ENCODE results near the gene PADI3. TPM values are rescaled to one million over a fixed set of nuclear protein-coding genes. Genes with fewer than 3 reads are reported as not detected.

PADI3 gene
- total RNA-seq, 4 donors from 2014 or later, result not detected

DNA sequence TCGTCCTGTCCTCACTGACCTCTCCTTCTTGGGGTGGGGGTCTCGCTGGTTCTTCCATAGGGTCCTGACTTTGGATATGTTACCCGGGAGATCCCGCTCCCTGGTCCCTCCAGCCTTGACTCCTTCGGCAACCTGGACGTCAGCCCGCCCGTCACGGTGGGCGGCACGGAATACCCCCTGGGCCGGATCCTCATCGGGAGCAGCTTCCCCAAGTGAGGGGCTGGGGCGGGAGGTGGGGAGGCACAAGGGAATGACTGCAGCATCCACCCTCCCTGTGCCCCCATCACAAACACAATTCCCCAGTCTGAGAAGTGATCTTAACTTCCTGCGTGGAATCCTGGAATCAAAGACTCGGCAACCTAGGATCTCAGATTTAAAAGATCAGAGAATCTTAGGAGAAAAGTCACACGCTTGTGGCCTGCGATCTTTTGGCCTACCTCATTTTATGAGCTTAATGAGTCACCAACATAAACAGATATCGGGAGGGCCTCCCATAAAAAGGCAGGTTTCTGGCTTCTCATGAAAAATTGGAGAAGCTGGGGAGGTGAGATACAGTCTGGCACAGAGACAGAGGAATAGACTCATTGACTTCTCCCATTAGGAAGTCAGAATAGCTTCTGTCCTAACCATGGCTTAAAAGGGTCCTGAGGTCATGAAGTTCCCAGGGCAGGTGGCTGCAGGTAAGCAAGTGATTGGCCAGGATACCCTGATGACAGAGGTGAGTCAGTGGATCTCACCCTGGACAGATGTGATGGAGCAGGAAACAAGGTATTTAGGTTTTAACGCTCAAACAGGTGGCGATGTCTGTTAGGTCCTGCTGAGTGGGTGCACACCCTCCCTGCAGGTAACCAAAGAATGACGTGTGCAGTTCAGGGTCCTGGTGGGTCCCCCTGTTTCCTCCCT is 15.9 kb upstream of the PADI3 start:
- Histone ChIP-seq H3K9me3 (no peaks in the 10 kb centered on the region), H3K36me3 (no peaks in the 10 kb centered on the region), H3K4me1 (peaks cover 0 to 18% (median 1%) of the 10 kb centered on the region in 4 donors), H3K4me3 (no peak overlapping the region), H3K27ac (peak overlapping the region in 1 of 4 donors; percentile 82), H3K27me3 (no peaks in the 10 kb centered on the region)
- peak in 1 of 3 donors; percentile 57 for DNase-seq
- no peak for TF ChIP-seq POLR2A (IDR thresholded peaks at IDR 0.05)
- TF ChIP-seq, protein P1, sequence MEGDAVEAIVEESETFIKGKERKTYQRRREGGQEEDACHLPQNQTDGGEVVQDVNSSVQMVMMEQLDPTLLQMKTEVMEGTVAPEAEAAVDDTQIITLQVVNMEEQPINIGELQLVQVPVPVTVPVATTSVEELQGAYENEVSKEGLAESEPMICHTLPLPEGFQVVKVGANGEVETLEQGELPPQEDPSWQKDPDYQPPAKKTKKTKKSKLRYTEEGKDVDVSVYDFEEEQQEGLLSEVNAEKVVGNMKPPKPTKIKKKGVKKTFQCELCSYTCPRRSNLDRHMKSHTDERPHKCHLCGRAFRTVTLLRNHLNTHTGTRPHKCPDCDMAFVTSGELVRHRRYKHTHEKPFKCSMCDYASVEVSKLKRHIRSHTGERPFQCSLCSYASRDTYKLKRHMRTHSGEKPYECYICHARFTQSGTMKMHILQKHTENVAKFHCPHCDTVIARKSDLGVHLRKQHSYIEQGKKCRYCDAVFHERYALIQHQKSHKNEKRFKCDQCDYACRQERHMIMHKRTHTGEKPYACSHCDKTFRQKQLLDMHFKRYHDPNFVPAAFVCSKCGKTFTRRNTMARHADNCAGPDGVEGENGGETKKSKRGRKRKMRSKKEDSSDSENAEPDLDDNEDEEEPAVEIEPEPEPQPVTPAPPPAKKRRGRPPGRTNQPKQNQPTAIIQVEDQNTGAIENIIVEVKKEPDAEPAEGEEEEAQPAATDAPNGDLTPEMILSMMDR (IDR thresholded peaks at IDR 0.05), result no peak

DNA sequence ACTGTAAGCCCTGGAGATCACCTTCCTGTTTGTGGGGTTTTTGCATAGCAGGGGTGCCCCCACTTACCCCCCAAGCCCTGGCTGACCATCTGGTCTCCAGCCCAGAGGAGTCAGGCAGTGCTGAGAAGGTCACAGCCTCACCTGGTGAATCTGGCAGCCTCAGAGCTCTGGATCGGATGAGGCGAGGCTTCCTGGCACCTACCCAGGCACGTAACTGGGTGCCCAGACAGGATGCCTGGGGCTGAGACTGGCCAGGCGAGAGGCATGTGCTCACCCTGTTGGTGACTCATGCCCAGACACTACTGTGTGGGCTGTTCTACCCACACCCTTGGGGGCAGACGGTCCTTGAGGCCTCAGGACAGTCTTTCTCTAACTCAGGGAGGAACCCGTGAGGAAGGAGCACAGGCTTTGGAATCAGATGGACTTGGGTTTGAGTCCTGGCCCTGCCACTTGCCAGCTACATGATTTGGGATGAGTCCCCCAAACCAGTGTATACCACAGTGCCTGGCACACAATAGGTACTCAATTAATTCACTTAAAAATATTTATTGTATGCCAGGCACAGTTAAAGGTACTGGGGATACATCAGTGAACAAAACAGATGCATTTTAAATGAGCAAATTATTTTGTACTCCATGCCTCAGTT is 15.1 kb upstream of the PADI3 start:
- H3K9me3 ChIP-seq, result no peaks in the 10 kb centered on the region
- no peak for TF ChIP-seq POLR2A (IDR thresholded peaks at IDR 0.05)
- TF ChIP-seq, protein P1 (IDR thresholded peaks at IDR 0.05), result no peak
- H3K36me3 ChIP-seq, result no peaks in the 10 kb centered on the region
- H3K27me3 ChIP-seq, result no peaks in the 10 kb centered on the region
- peaks cover 0 to 18% (median 1%) of the 10 kb centered on the region in 4 donors for H3K4me1 ChIP-seq
- peak overlapping the region in 1 of 4 donors; percentile 82 for H3K27ac ChIP-seq
- H3K4me3 ChIP-seq, result no peak overlapping the region
- DNase-seq, result peak in 2 of 3 donors; percentile 79 to 90

DNA sequence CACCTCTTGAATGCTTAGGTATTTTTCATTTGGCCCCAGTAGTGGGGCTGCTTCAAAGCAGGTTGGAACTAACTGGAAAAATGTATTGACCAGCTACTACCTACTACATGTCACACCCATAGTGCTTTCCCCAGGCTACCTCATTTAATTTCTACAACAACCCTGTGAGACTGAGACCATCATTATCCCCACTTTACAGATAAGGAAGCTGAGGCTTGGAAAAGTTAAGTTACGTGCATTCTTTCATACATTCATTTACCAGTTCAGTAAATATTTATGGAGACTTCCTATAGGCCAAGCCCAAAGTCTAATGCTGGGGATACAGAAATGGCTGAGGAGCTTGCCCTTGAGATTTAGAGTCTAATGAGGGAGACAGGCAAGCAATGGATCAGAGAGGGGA is 14.5 kb upstream of the PADI3 start:
- Histone ChIP-seq H3K4me1 (peaks cover 0 to 18% (median 1%) of the 10 kb centered on the region in 4 donors), H3K27ac (no peak overlapping the region), H3K36me3 (no peaks in the 10 kb centered on the region), H3K4me3 (no peak overlapping the region), H3K9me3 (no peaks in the 10 kb centered on the region), H3K27me3 (no peaks in the 10 kb centered on the region)
- no peak for DNase-seq
- TF ChIP-seq POLR2A (IDR thresholded peaks at IDR 0.05), result no peak
- TF ChIP-seq, protein P1 (IDR thresholded peaks at IDR 0.05), result no peak

DNA sequence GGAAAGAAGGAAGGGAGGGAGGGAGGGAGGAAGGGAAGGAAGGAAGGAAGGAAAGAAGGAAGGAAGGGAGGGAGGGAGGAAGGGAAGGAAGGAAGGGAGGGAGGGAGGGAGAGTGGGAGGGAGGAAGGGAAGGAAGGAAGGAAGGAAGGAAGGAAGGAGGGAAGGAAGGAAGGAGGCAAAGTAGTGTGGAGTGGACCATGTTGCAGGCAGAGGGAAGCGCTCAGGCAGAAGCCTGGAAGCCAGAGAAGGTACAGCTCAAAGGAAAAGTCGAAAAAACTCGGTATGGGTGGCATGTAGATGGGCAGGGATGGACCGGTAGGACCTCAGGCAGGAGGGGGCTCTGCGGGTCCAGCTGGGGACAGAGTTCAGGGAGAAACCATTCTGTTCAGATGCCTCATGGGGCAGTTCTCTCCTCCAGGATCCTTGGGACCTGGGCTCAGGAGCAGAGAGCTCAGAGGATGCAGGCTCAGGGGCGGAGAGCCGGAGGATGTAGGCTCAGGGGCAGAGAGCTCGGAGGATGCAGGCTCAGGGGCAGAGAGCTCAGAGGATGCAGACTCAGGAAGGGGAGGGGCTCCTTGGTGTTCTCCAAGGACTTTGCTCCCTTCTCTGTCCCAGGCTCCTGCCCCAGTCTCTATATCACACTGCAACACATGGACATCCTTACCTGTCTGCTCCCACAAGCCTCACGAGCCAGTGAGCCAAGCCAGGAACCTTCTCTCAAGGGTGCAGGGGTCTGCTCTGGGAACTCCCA is 13.6 kb upstream of the PADI3 start:
- Histone ChIP-seq H3K27me3 (no peaks in the 10 kb centered on the region), H3K4me1 (peaks cover 0 to 18% (median 1%) of the 10 kb centered on the region in 4 donors), H3K36me3 (no peaks in the 10 kb centered on the region), H3K27ac (no peak overlapping the region), H3K9me3 (no peaks in the 10 kb centered on the region), H3K4me3 (no peak overlapping the region)
- DNase-seq, result peak in 1 of 3 donors; percentile 66
- no peak for TF ChIP-seq POLR2A (IDR thresholded peaks at IDR 0.05)
- TF ChIP-seq, protein P1 (IDR thresholded peaks at IDR 0.05), result no peak

DNA sequence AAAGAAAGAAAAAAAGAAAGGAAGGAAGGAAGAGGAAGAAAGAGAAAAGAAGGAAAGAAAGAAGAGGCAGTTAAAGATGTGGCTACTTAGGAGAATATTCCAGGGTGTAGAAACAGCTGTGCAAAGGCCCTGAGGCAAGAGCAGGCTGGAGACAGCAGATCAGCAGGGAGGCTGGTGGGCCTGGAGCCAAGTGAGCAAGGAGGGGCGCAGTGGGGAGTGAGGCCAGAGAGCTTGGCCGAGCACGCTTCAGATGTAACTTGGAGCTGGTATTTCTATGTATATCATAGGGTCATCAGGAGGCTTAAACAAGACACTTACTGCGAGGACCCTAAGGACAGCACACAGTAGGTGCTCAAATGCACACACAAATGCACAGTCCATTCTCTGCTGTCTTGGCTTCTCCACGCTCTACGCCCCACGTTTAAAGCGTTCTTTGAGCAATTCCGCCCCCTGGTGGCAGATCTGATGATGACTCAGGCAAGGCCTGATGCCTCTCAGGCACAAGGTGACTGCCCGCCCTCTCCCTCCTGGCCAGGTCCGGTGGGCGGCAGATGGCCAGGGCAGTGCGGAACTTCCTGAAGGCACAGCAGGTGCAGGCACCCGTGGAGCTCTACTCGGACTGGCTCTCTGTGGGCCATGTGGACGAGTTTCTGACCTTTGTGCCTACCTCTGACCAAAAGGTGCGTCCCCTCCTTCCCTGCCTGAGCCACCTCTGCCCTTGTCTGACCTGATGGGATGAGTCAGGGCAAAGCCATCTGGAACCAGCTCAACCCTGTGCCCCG is 11.9 kb upstream of the PADI3 start:
- H3K36me3 ChIP-seq, result no peaks in the 10 kb centered on the region
- H3K4me3 ChIP-seq, result no peak overlapping the region
- TF ChIP-seq POLR2A (IDR thresholded peaks at IDR 0.05), result no peak
- TF ChIP-seq, protein P1 (IDR thresholded peaks at IDR 0.05), result peak; percentile 78 to 95 (median 91)
- H3K27me3 ChIP-seq, result no peaks in the 10 kb centered on the region
- peak overlapping the region in 1 of 4 donors; percentile 38 for H3K27ac ChIP-seq
- H3K9me3 ChIP-seq, result no peaks in the 10 kb centered on the region
- peak; percentile 83 to 96 (median 90) for DNase-seq
- H3K4me1 ChIP-seq, result peaks cover 0 to 18% (median 1%) of the 10 kb centered on the region in 4 donors

Data from Peyer's patch (tissue), 4 donors.